GM18498 (cell line): ENCODE results near the gene SYDE1.

ENCODE experiments used
- ATAC-seq: cut with Tn5 transposase; IDR thresholded peaks from one replicate; pipeline ENCODE4 v1.9.1; 2021; ENCODE audit warnings: mild to moderate bottlenecking, moderate library complexity; ENCODE audit not compliant: unreplicated experiment

The SYDE1 gene

DNA sequence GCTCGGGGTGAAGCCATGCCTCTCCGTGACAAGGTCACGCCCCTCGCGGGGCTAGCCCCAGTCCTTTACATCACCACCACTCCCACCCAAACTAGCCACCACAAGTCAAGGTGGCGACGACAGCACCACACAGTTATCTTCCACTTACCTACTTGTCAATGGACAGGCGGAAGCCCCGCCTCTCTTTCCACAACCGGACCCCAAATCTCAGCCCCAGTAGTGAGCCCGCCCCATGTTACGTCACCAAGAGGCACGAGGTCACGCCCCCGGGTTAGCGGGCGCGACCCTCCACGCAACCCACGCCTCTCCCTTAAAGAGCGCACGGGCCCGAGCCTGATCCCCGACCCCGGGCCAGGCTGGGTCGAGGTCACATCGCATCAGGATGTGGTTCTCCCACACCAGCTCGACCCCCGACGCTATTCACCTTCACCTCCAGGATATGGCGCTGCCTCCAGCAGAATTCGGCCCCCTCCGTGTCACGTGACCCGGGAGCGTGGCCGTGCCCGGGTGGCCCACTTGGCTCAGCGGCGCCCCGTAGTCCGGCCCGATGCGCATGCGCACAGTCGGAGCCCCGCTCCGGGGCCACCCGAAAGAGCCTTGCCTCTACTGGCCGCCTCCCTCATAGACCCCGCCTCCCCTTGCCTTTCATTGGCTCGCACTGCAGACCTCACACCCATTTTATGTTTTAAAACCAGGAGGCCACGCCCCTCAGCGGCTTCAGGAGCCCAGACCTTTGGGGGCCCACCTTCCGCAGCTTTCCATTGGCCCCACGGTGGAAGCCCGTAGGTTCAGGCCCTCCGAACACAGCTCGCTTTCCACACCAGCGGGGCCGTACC is 18.2 kb downstream of the SYDE1 start:
- peak; percentile 91 for ATAC-seq

DNA sequence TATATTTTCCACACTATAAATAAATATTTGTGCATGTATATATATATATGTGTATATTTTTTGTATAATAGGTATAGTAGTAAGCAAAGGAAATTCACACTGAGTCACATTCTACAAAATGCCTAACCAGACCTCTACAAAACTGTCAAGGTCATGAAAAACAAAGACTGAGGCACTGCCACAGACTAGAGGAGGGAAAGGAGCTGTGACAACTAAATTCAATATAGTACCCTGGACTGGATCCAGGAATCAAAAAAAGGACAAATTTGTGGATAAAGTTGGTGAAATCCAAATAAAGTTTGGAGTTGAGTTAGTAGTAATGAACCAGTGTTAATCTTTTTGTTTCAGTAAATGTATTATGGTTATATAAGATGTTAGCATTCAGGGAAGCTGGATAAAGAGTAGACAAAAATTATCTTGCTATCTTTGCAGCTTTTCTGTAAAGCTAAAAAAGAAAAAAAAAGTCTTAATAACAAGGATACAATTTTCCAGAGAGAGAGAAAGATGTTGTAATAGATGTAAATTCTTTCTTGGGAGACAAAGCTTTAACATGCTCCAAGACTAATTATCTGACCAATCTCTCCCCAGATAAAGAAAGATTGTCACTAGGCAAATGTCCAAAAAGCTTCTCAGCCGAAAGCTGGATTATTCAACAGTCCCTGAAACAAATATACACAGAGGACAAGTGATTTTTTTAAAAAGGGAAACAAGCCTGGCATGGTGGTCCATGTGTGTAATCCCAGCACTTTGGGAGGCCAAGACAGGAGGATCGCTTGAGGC is 19.1 kb downstream of the SYDE1 start:
- ATAC-seq = no peak

DNA sequence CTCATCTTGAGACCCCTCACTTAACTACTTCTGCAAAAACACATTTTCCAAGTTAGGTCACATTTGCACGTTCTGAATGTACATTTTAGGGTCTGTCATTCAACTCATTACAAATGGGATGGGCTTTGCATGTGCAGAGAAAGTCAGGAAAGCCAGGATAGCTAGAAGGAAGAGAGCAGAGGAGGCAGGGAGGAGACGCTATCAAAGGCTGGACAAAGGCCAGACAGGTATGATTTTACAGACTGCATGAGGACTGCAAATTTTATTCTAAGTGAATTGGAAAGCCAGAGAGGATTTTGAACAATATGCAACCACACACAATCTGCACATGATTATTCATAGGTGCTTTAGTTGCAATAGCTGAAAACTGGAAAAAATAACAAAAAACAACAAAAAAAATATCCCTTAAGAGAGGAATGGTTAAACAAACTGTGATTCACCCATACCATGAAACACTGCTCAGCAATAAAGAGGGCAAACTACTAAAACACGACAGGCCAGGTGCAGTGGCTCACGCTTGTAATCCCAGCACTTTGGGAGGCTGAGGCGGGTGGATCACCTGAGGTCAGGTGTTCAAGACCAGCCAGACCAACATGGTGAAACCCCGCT is 21.1 kb downstream of the SYDE1 start:
- no peak for ATAC-seq

DNA sequence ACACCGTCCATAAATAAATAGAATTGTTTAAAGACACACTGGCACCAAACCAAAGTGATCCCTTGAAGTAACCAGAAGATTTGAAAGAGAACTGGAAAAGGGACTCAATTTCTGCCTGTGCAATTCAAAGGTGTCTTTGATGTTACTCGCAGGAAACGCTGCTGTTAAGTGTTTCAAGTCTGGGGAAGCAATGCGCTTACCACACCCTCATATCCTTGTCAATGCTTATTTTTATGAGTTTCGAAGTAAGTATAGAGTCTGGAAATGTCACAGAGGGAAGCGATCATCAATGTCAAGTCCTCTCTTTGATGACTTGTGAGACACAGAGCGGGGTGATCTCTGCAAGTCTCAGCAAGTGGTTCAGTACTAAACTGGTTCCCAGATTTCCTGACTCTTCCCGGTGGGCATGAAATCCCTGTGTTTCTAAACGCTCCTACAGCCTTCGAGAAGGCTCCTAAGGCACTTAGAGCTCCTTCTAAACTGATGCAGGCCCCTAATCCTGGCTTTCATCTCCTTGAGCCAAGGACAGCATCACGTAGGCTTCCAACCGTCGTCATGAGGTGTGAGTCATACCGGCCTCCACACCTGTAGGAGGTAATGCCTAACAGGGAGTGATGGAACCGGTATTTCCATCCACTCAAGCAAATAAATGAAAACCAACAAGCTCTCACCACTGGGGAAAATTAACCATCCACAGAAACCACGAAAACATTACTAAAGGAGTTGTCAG is 22.8 kb downstream of the SYDE1 start:
- no peak for ATAC-seq

DNA sequence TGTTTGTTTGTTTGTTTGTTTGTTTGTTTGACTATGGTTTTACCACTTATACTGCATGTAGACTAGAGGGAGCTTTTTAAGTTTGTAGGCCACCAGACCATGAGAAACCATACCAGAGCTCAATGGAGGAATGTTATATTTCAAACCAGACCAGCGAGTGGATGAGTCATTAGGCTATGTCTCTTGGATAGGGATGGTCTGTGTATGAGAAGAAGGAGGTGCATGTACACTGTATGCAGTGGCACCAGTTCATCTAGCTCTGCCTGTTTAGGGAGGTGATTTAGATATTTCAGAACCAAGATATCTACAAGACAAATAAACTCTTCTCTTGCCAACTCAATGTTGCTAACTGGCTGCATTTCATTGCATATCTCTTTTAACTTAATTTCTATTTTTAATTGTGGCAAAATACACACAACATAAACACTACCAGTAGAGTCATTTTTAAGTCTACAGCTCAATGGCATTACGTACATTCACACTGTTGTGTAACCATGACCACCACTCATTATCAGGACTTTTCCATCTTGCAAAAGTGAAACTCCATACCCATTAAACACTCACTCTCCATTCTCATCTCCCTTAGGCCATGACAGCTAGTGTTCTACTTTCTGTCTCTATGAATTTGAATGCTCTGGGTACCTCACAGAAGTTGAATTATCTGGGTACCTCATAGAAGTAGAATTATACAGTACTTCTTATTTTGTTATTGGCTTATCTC is 29.2 kb downstream of the SYDE1 start:
- ATAC-seq = no peak

DNA sequence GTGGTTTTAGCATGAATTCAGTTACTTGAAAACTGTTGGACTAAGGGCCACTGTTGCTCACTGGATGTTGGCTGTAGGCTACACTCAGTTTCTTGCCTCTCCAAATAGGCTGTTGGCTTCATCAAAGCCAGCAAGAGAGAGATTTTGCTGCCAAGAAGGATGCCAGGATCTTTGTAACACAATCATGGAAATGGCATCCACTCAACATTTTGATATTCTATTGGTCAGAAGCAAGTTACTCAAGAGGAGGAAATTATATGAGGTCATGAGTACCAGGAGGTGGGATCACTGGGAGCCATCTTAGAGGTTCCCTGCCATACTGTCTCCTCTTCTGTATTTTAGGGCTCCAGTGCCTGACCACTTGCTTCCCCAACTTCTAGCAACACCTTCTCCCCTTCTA is 30.6 kb downstream of the SYDE1 start:
- no peak for ATAC-seq

DNA sequence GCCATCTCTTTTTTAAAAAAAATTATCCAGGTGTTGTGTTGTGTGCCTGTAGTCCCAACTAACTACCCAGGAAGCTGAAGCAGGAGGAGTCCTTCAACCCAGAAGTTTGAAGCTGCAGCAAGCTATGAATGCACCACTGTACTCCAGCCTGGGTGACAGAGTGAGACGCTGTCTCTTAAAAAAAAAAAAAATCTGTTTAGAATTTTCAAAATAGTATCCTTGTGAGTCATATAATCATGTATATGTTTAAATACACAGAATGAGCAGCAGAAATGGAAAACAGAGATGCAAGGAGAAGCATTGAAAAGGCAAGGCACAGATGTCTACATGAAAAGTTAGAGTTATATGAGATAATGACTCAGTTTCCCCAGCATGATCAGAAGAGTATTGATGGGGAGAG is 31.2 kb downstream of the SYDE1 start:
- ATAC-seq = no peak

DNA sequence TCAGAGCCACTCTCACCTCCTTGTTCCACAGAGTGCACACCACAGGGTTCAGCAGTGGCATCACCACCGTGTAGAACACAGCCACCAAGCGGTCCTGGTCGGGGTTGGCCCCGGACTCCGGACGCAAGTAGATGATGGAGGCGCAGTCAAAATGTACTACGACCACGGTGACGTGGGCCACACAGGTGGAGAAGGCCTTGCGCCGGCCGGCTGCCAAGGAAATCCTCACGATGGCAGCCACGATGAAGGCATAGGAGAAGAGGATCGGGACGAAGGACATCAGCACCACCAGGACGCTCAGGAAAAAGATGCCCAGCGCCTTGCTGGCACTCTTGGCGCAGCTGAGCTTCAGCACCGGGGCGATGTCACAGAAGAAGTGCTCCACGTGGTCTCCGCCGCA is 33.9 kb downstream of the SYDE1 start:
- ATAC-seq = no peak

DNA sequence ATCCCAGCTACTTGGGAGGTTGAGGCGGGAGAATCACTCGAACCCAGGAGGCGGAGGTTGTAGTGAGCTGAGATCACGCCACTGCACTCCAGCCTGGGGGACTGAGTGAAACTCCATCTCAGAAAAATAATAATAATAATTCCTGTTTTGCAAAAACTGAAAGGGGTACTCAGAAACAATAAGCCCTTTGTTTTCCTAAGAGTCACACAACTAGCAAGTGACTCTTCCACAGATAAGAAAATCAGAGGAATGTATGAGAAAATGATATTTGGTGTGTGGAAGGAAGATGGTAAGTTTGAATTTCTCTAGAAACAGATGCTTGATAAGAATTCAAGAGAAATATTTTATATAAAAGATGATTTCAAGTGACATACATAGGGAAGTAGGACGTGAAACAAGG is 35.1 kb downstream of the SYDE1 start:
- no peak for ATAC-seq

DNA sequence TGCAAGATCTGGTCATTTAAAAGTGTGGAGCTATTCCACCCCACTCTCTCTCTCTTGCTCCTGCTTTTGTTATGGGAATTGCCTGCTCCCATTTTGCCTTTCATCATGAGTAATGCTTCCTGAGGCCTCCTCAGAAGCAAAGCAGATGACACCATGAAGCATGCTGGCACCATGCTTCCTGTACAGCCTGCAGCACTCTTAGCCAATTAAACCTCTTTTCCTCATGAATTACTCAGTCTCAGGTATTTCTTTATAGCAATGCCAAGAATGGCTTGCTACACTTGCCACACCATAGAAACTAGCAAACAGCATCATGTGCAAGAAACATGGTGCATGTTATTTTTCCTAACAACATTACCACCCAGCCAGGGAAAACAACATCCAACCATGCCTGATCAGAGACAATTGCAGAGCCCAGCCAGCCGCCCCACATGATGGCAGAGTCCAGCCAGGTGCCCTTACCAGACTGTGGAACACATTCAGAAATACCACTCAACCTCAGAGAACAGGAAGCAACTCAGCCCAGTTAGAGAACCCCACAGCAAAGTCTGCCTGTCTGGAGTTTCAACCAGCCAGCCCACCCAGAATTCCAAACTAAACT is 36.9 kb downstream of the SYDE1 start:
- no peak for ATAC-seq

DNA sequence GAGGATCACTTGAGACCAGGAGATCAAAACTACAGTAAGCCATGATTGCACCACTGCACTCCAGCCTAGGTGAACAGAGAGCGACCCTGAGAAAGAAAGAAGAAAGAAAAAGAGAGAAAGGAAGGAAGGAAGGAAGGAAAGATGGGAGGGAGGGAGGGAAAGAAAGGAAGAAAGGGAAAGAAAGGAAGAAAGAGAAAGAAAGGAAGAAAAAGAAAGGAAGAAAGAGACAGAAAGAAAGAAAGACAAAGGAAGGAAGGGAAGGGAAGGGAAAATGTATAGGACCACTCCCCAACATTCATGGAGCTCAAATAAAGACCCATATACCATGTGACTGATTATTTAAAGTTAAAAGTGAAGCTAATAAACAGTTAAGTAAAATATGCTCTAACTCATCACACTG is 39.9 kb downstream of the SYDE1 start:
- ATAC-seq = no peak

DNA sequence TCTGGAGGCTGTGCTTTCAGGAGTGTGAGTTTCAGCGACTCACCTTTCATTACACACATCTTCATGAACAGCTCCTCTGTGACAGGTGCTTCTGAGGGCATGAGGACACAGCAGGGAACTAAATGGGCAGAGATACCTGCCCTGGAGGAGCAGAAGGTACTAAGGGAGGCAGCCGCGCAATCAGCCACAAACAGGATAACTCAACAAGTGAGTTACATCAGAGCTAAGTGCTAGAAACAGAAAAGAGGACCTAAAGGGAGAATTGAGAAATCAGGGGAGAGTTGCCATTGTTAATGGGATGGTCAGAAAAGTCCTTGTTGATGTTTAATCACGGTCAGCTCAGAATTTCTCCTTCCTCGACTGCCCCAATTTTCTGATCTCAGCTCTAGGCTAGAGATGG is 42.5 kb downstream of the SYDE1 start:
- no peak for ATAC-seq

DNA sequence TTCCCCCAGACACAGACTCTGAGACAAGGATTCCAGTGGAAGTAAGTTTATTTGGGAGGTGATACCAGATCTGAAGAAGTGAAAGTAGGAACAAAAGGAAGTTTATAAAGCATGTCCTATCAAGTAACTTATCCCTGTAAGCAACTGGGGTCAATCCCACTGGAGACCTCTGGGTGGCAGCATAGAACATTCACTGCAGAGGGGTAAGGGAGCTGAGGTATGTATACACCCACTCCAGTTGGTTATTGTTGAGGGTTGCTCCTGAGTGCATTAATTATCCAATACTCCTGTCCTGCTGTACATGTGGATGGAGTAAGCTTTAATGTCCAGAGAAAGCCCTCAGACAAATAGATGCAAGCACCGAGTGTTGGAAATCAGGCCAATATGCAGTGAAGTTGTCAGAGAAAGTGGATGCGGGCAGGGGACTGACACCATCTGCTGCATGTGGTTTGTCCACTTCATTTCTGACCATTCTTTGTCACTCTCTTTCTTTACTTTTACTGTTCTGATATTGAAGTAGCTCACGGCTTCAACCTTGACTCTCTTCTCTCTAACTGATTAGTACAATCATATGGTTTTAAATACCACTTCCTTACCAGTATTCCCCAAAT is 46.9 kb downstream of the SYDE1 start:
- ATAC-seq = no peak

DNA sequence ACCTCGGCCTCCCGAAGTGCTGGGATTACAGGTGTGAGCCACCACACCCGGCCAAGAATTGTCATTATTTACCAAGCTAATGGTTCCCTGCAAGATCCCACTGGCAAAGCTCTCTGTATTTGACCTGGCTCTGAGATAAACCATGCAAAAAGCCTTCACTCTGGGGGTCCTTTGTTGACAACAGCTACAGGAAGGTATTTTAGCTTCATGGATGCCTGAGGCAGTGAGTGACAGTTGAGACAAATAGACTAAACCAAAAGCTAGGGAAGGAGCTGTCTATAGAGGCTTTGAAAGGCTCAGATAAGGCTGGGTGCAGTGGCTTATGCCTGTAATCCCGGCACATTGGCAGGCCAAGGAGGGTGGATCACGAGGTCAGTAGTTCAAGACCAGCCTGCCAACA is 48.1 kb downstream of the SYDE1 start:
- ATAC-seq = no peak

DNA sequence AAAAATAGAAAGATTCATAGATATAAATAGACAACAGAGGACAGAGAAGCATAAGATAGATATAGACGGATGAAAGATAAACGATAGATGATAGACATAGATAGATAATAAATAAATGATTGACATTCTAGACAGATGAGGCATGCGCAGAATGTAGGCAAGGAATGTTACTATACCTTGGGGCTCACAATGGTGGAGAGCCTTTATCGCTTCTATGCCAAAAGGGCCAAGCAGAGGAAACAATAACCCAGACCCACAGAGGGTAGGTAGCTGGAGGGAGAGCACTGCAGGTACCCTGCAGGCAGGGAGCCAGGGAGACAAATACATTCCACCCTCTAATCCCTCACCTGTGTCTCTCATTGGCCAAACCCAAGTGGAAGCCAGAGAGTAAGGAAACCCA is 49.2 kb downstream of the SYDE1 start:
- ATAC-seq = no peak

DNA sequence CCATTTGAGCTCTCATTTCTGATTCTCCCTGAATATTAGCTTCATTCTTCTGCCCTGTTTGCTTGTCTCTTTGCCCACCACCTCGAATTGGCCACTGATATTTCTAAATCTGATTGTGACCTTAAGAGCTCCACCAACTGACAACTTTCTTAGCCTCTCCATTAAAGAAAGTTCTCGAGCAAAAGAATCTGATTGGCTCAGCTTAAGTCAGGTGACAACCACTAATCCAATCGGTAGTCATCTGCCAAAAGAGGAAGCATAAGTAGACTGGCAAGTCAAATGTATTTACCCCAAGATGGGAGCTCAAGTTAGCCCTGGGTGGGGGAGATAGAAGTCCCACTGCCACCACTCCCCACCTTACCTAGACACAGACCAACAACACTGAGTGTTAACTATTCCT is 52.0 kb downstream of the SYDE1 start:
- ATAC-seq = no peak

DNA sequence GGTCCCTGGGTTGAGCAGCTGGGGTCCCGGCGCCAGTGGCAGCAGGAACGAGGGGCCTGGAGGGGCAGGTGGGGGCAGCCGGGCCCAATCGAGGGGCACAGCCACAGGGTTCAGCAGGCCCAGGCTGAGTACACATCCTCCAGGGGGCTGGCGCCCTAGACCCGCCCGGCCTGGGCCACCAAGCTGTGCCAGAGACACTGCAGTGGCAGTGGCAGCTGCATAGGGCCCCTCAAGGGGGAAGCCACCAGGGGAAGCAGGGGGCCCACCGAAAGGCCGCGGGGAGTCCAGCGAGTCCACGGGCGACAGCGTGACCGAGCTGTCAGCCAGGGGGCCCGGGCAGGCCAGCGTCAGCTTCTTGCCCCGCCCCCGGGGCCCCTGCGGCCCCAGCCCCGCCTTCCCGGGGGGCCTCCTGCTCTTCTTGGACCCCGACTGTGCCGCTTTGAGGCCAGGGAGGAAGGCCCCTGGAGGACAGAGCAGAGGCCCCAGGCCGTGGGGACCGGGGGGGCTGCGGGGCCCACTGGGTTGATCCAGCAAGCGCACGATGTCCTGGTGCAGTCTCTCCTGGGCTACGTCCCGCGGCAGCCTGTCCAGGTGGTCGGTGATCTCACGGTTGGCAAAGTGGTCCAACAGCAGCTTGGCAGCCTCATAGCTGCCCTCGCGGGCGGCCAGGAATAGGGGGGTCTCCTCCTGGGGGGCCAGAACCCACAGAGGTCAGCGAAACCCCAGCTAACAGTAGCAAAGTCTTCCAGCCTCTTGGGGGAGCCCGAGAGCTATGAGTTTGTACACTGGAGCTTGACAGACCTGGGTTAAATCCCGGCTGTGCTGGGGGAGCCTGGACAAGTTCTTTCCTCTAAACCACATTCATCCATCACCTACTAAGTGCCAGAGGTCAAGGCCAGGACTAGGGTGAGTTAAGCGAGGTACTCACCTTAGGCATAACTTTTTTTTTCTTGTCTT is 54.1 kb downstream of the SYDE1 start:
- ATAC-seq = no peak
